ENCODE data around the gene C19orf38. TPM values are rescaled to one million over a fixed set of nuclear protein-coding genes. Genes with fewer than 3 reads are reported as not detected.

Gene C19orf38
- total RNA-seq, 1 experiment from 2014 or later, result not detected

DNA sequence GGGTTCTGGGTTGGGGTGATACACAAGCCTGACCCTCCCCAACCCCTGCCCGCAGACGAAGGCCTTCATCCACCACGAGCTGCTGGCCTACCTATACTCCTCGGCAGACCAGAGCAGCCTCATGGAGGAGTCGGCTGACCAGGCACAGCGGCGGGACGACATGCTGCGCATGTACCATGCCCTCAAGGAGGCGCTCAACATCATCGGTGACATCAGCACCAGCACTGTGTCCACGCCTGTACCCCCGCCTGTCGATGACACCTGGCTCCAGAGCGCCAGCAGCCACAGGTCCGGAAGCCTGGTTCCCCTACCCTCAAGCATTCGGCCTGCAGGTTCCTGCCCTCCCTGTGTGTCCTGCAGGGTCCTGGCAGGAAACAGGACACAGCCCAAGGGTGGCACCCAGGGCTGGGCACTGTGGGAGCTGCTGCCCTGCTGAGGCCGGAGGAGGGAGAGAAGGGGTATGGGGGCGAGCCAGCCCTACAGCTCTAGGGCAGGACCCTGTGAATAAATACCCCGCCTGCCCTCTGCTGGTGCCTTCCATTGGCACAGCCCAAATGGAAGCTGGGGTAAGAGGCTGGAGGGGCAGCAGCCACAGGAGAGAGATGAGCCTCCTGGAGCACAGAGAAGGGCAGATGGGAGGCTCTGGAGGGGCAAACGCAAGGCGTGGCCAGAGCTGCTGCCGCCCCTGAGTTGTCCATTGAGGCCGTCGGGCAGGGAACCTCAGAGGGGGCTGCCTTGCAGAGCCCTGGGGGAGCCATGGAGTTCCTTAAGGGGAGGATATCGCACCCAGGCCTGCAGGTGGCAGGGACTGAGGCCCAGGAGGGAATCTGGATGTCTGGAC lies 19.0 kb upstream of the C19orf38 start:
- Histone ChIP-seq H2BK120ac (ENCODE audit: low read depth, low read length, poor library complexity, severe bottlenecking) (no peak overlapping the region), H2AFZ (ENCODE audit: low read length) (no peak overlapping the region), H2BK15ac (ENCODE audit: low read depth, low read length) (no peak overlapping the region), H4K91ac (ENCODE audit: insufficient read length, low read depth, low read length) (no peak overlapping the region), H3K4me1 (ENCODE audit: insufficient read depth, low read length) (no peaks in the 10 kb centered on the region), H3K23me2 (ENCODE audit: insufficient read length, low read depth, low read length, poor library complexity, severe bottlenecking) (no peaks in the 10 kb centered on the region), H3K79me1 (ENCODE audit: insufficient read depth, low read depth, low read length, poor library complexity, severe bottlenecking) (no peaks in the 10 kb centered on the region), H3K27ac (ENCODE audit: insufficient read length, low read depth, low read length) (no peak overlapping the region), H3K18ac (ENCODE audit: insufficient read length, low read depth, low read length) (no peak overlapping the region), H3K79me2 (ENCODE audit: insufficient read depth, low read length) (no peaks in the 10 kb centered on the region), H3K9me3 (ENCODE audit: control insufficient read depth, low read depth, low read length) (no peaks in the 10 kb centered on the region), H4K5ac (ENCODE audit: insufficient read length, low read depth, low read length) (no peak overlapping the region), H3K56ac (ENCODE audit: insufficient read length, low read depth, low read length) (no peak overlapping the region), H2BK20ac (ENCODE audit: low read depth, low read length, poor library complexity, severe bottlenecking) (no peak overlapping the region), H2BK12ac (ENCODE audit: insufficient read length, low read depth, low read length) (no peak overlapping the region), H3K14ac (ENCODE audit: insufficient read depth, low read length) (no peak overlapping the region), H3K4me2 (ENCODE audit: insufficient read depth, insufficient read length, low read length) (no peak overlapping the region), H3K23ac (ENCODE audit: insufficient read length, low read depth, low read length) (no peak overlapping the region), H4K20me1 (ENCODE audit: control insufficient read depth, insufficient read depth, insufficient read length) (no peaks in the 10 kb centered on the region), H2AK5ac (ENCODE audit: insufficient read length, low read length) (no peak overlapping the region), H3T11ph (ENCODE audit: low read length) (no peak overlapping the region), H3K4ac (ENCODE audit: low read depth, low read length) (no peak overlapping the region), H2BK5ac (ENCODE audit: insufficient read length, low read length) (no peak overlapping the region), H3K27me3 (ENCODE audit: insufficient read depth, low read length) (no peaks in the 10 kb centered on the region), H3K9ac (ENCODE audit: extremely low read depth, insufficient read length, low read length) (no peak overlapping the region), H4K8ac (replicated peaks; ENCODE audit: insufficient read length, low read depth, low read length) (no peak overlapping the region)
- WGBS (ENCODE audit: extremely low coverage, insufficient read length, low lambda C conversion rate), result no CpG with 5 or more reads among the region's 26 CpGs
- peak; percentile 75 for DNase-seq
- Mint-ChIP-seq H3K9me3 (no peaks in the 10 kb centered on the region), H3K27me3 (ENCODE audit: low read depth) (no peaks in the 10 kb centered on the region), H3K4me3 (no peak overlapping the region), H3K27ac (0 out of 7 replicates have a peak overlapping the region, but pooled peaks of 1 of the 3 experiments have one; percentile 44), H3K4me1 (no peaks in the 10 kb centered on the region), H3K36me3 (ENCODE audit: insufficient read depth in 1 of 3, low read depth in 3 of 3) (peaks cover 18 to 46% (median 43%) of the 10 kb centered on the region in 3 experiments; a peak in 5 of 7 replicates)
- TF ChIP-seq, protein P1, sequence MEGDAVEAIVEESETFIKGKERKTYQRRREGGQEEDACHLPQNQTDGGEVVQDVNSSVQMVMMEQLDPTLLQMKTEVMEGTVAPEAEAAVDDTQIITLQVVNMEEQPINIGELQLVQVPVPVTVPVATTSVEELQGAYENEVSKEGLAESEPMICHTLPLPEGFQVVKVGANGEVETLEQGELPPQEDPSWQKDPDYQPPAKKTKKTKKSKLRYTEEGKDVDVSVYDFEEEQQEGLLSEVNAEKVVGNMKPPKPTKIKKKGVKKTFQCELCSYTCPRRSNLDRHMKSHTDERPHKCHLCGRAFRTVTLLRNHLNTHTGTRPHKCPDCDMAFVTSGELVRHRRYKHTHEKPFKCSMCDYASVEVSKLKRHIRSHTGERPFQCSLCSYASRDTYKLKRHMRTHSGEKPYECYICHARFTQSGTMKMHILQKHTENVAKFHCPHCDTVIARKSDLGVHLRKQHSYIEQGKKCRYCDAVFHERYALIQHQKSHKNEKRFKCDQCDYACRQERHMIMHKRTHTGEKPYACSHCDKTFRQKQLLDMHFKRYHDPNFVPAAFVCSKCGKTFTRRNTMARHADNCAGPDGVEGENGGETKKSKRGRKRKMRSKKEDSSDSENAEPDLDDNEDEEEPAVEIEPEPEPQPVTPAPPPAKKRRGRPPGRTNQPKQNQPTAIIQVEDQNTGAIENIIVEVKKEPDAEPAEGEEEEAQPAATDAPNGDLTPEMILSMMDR (conservative IDR thresholded peaks at IDR 0.05), result peak; percentile 47; the same call in 2 of the 3 replicates
